A673 (cell line): Measurements from ENCODE around the gene FOXA2. TPM values are rescaled to one million over a fixed set of nuclear protein-coding genes. Genes with fewer than 3 reads are reported as not detected.
"Not testable (repeated sequence)": the region's sequence is repeated elsewhere in the genome, so short reads cannot be mapped to it uniquely, and the experiment has no call there.

Experiments
- BruUV-seq: library from RNA; stranded (reverse); fragments of 400-500 nt; replicated peaks from 2 replicates; lab custom pipeline; 2021; lab: Mats Ljungman, UMichigan
- CTCF ChIA-PET: fragments of 300-600 bp; sonication (Branson Sonifier 250); formaldehyde crosslinking; loops from one replicate; lab custom pipeline; 2022; ENCODE audit warnings: antibody characterized with exemption; lab: Charles Lee
- POLR2A ChIA-PET: fragments of 300-600 bp; sonication (Branson Sonifier 250); formaldehyde crosslinking; loops from one replicate; lab custom pipeline; 2022; ENCODE audit warnings: antibody characterized with exemption; ENCODE audit not compliant: low non-redundant PET; lab: Charles Lee
- DNase-seq: peaks from one replicate; pipeline ENCODE4 v3.0.0-alpha.2; 2015; ENCODE audit warnings: low spot score
- H3K27ac ChIP-seq: fragments of 200-600 bp; sonication (generic); 2 replicates; pipeline ENCODE4 v1.5.1; 2016; ENCODE audit warnings: mixed run types, low read depth, mild to moderate bottlenecking, mixed read lengths, antibody characterized with exemption, low read length; ENCODE audit not compliant: poor library complexity, severe bottlenecking
- H3K27me3 ChIP-seq: fragments of 200-600 bp; sonication (generic); replicated peaks from 2 replicates; pipeline ENCODE4 v1.6.1; 2017; ENCODE audit warnings: mixed run types, low read depth, mild to moderate bottlenecking, mixed read lengths, antibody characterized with exemption, low read length; ENCODE audit not compliant: insufficient read depth, poor library complexity
- H3K36me3 ChIP-seq: fragments of 200-600 bp; sonication (generic); 2 replicates; pipeline ENCODE4 v1.6.1; 2016; ENCODE audit warnings: mixed run types, mild to moderate bottlenecking, mixed read lengths, antibody characterized with exemption, low read length; ENCODE audit not compliant: insufficient read depth, poor library complexity, severe bottlenecking
- H3K4me1 ChIP-seq: fragments of 200-600 bp; sonication (generic); 2 replicates; pipeline ENCODE4 v1.6.1; 2017; ENCODE audit warnings: mixed run types, mild to moderate bottlenecking, mixed read lengths, antibody characterized with exemption, low read length; ENCODE audit not compliant: insufficient read depth, poor library complexity, severe bottlenecking
- H3K4me3 ChIP-seq: fragments of 200-600 bp; sonication (generic); 2 replicates; pipeline ENCODE4 v1.5.1; 2016; ENCODE audit warnings: low read depth, mixed run types, mild to moderate bottlenecking, mixed read lengths, low read length; ENCODE audit not compliant: poor library complexity, severe bottlenecking
- H3K9me3 ChIP-seq: fragments of 200-600 bp; sonication (generic); 2 replicates; pipeline ENCODE4 v1.6.1; 2016; ENCODE audit warnings: mixed run types, low read depth, mild to moderate bottlenecking, mixed read lengths, antibody characterized with exemption, low read length; ENCODE audit not compliant: poor library complexity, severe bottlenecking
- EZH2 ChIP-seq: fragments of 200-600 bp; sonication (generic); IDR thresholded peaks from 2 replicates; pipeline ENCODE4 v1.6.1; 2017; ENCODE audit warnings: borderline replicate concordance, low read depth, mild to moderate bottlenecking, mixed read lengths, antibody characterized with exemption, low read length; ENCODE audit not compliant: poor library complexity, severe bottlenecking
- intact Hi-C: fragments of 100-400 bp; cut with micrococcal nuclease; formaldehyde crosslinking; loops from one replicate; pipeline ENCODE4 v1.10.0; 2022; ENCODE audit not compliant: unreplicated experiment
- total RNA-seq: library from RNA; stranded (reverse); gene quantifications from 2 replicates; pipeline ENCODE4 v1.2.3, GENCODE V29; 2021
- TF ChIP-seq, protein P1 (sequence below): fragments of 300-800, 200-600 bp; sonication (generic); conservative IDR thresholded peaks from 2 replicates; pipeline ENCODE4 v1.5.1; 2017; ENCODE audit warnings: low read depth, mild to moderate bottlenecking, antibody characterized with exemption, low read length, moderate library complexity, mixed read lengths

The FOXA2 gene
- total RNA-seq, 1 experiment from 2014 or later = not detected

DNA sequence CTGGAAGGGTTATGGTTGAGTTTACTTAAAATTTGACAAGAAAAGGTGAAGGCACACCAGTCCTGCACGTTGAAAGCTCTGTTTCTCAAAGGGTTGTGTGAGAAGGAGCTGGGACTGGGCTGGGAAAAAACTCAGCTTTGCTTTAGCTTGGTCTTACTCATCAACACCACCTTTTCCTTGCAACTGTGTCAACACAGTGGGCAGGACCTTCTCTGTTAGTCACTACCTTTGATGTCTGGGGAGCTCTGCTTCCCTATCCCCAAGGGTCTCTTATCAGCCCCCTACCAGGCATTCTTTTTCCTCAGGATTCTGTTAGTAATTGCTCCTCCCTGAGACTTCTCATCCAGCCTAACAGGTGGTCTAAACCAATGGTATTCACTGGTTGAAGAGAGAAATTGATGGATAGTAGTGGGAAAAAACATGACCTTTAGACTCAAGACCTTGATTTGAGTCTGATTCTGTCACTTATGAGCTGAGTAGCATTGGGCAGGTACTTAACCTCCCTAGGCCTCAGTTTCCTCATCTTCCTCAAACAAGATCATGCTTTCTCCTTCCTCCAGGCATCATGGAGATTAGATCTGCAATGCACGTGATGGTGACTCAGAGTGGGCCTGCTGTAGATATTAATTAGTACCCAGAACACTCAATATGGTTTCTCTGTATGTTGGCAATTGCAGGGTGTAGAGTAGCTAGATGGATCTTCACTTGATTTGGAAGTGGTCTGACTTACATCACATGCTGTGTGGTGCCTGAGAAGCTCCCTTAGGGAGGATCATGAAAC, 17.2 kb upstream of the FOXA2 start:
- ChIA-PET CTCF (no interaction called here), POLR2A (no interaction called here)
- TF ChIP-seq EZH2 = no peak
- TF ChIP-seq, protein P1, sequence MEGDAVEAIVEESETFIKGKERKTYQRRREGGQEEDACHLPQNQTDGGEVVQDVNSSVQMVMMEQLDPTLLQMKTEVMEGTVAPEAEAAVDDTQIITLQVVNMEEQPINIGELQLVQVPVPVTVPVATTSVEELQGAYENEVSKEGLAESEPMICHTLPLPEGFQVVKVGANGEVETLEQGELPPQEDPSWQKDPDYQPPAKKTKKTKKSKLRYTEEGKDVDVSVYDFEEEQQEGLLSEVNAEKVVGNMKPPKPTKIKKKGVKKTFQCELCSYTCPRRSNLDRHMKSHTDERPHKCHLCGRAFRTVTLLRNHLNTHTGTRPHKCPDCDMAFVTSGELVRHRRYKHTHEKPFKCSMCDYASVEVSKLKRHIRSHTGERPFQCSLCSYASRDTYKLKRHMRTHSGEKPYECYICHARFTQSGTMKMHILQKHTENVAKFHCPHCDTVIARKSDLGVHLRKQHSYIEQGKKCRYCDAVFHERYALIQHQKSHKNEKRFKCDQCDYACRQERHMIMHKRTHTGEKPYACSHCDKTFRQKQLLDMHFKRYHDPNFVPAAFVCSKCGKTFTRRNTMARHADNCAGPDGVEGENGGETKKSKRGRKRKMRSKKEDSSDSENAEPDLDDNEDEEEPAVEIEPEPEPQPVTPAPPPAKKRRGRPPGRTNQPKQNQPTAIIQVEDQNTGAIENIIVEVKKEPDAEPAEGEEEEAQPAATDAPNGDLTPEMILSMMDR = no peak
- no peaks in the 10 kb centered on the region for H3K4me1 ChIP-seq
- H3K9me3 ChIP-seq = no peaks in the 10 kb centered on the region
- intact Hi-C loops = no loop called here
- H3K36me3 ChIP-seq = no peaks in the 10 kb centered on the region
- BruUV-seq = no TSS peak
- no peak overlapping the region for H3K27ac ChIP-seq
- DNase-seq = no peak
- H3K27me3 ChIP-seq = peaks cover 3% of the 10 kb centered on the region
- H3K4me3 ChIP-seq = no peak overlapping the region

DNA sequence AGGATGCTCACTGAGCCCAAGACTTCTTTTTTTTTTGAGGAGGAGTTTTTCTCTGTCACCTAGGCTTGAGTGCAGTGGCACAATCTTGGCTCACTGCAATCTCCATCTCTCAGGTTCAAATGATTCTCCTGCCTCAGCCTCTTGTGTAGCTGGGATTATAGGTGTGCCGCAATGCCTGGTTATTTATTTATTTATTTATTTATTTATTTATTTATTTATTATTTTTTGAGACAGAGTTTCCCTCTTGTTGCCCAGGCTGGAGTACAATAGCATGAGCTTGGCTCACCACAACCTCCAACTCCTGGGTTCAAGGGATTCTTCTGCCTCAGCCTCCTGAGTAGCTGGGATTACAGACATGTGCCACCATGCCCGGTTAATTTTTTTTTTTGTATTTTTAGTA, 14.9 kb upstream of the FOXA2 start:
- H3K27ac ChIP-seq, H3K9me3 ChIP-seq, CTCF ChIA-PET, H3K4me1 ChIP-seq, H3K27me3 ChIP-seq, POLR2A ChIA-PET, BruUV-seq, H3K36me3 ChIP-seq, intact Hi-C loops, DNase-seq, H3K4me3 ChIP-seq: not testable (repeated sequence)

DNA sequence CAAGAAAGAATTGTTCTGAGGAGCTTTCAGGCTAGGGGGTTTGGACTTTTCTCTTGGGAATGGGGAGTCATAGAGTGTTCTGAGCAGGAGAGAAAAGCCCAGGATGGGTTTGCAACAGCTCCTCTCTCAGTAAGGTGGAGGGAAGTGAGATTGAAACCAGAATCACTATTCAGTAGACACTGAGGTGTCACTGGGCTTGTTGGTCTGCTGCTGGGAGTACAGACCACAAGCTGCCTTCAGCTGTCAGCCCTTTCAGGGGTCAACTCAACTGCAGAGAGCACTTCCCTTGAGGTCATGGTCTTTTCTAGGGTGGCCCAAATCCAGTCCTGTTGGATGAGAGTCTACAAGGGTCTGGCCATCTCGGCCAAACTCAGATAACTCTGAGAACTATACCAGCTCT, 12.9 kb upstream of the FOXA2 start:
- BruUV-seq = no TSS peak
- ChIA-PET POLR2A (no interaction called here), CTCF (no interaction called here)
- TF ChIP-seq, protein P1 = no peak
- no peak for TF ChIP-seq EZH2
- Histone ChIP-seq H3K27me3 (peaks cover 24% of the 10 kb centered on the region), H3K4me3 (no peak overlapping the region), H3K9me3 (no peaks in the 10 kb centered on the region), H3K4me1 (no peaks in the 10 kb centered on the region), H3K27ac (no peak overlapping the region), H3K36me3 (no peaks in the 10 kb centered on the region)
- DNase-seq = no peak
- intact Hi-C loops = no loop called here

DNA sequence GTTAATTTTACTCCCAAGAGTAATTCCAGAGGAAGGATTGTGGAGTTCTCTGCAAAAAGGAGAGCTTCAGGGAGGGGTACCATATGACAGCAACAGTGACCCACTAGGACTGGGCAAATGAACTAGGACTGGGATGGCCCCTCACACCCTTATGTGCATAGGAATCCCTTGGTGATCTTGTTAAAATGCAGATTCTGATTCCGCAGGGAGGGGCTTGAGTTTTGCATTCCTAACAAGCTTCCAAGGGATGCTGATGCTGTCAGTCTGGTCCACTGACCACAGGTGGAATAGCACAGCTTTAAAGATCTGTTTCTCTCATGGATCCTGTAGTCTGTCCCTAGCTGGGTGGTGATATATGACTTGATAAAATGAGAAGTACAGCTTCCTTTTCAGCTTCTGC, 6.3 kb upstream of the FOXA2 start:
- Histone ChIP-seq H3K36me3 (no peaks in the 10 kb centered on the region), H3K27ac (no peak overlapping the region), H3K4me3 (no peak overlapping the region), H3K27me3 (peaks cover 87% of the 10 kb centered on the region), H3K9me3 (no peaks in the 10 kb centered on the region), H3K4me1 (no peaks in the 10 kb centered on the region)
- BruUV-seq = no TSS peak
- POLR2A ChIA-PET = no interaction called here
- CTCF ChIA-PET = no interaction called here
- TF ChIP-seq, protein P1 = no peak
- TF ChIP-seq EZH2 = no peak
- no peak for DNase-seq
- intact Hi-C loops = no loop called here
